GM18505 (cell line): ENCODE measurements around the gene RTL10.

Experiments
- ATAC-seq: cut with Tn5 transposase; IDR thresholded peaks from one replicate; pipeline ENCODE4 v1.9.1; 2021; ENCODE audit not compliant: unreplicated experiment
- POLR2A ChIP-seq: IDR thresholded peaks from 4 replicates; pipeline ENCODE4 v1.6.1; 2011; ENCODE audit warnings: borderline replicate concordance; ENCODE audit not compliant: insufficient read depth, insufficient read length; ENCODE audit errors: extremely low read depth

The RTL10 gene

GRCh38 chr22:19812910-19813309, 41.8 kb downstream of the RTL10 start:
- no peak for TF ChIP-seq POLR2A
- no peak for ATAC-seq

- no peak for ATAC-seq
- no peak for TF ChIP-seq POLR2A
Observed at GRCh38 chr22:19811811-19812771, 42.6 kb downstream of the RTL10 start.

- ATAC-seq, result no peak
- no peak for TF ChIP-seq POLR2A
Observed at GRCh38 chr22:19811211-19811621, 43.5 kb downstream of the RTL10 start.

GRCh38 chr22:19810381-19811201, 44.1 kb downstream of the RTL10 start:
- no peak for ATAC-seq

GRCh38 chr22:19809741-19810140, 44.9 kb downstream of the RTL10 start:
- ATAC-seq, result no peak
- no peak for TF ChIP-seq POLR2A

More at GRCh38 chr22:19810381-19811201, 44.1 kb downstream of the RTL10 start:
- no peak for TF ChIP-seq POLR2A

- no peak for ATAC-seq
- TF ChIP-seq POLR2A, result no peak
Observed at GRCh38 chr22:19808873-19809478, 45.7 kb downstream of the RTL10 start.

GRCh38 chr22:19807914-19808872, 46.5 kb downstream of the RTL10 start:
- no peak for ATAC-seq
- no peak for TF ChIP-seq POLR2A

- TF ChIP-seq POLR2A, result no peak
- ATAC-seq, result no peak
Observed at GRCh38 chr22:19807161-19807913, 47.3 kb downstream of the RTL10 start.

- ATAC-seq, result no peak
- no peak for TF ChIP-seq POLR2A
Observed at GRCh38 chr22:19806213-19807160, 48.2 kb downstream of the RTL10 start.

GRCh38 chr22:19805821-19806212, 48.9 kb downstream of the RTL10 start:
- no peak for TF ChIP-seq POLR2A
- ATAC-seq, result no peak
